Measurements from ENCODE around the gene CDON. TPM values are rescaled to one million over a fixed set of nuclear protein-coding genes. Genes with fewer than 3 reads are reported as not detected.

CDON gene
- total and polyA plus RNA-seq, 2 donors (not counting 3 experiments of a cell fraction or from before 2014, with no cell fraction given) = 1.6 to 3.8 TPM

DNA sequence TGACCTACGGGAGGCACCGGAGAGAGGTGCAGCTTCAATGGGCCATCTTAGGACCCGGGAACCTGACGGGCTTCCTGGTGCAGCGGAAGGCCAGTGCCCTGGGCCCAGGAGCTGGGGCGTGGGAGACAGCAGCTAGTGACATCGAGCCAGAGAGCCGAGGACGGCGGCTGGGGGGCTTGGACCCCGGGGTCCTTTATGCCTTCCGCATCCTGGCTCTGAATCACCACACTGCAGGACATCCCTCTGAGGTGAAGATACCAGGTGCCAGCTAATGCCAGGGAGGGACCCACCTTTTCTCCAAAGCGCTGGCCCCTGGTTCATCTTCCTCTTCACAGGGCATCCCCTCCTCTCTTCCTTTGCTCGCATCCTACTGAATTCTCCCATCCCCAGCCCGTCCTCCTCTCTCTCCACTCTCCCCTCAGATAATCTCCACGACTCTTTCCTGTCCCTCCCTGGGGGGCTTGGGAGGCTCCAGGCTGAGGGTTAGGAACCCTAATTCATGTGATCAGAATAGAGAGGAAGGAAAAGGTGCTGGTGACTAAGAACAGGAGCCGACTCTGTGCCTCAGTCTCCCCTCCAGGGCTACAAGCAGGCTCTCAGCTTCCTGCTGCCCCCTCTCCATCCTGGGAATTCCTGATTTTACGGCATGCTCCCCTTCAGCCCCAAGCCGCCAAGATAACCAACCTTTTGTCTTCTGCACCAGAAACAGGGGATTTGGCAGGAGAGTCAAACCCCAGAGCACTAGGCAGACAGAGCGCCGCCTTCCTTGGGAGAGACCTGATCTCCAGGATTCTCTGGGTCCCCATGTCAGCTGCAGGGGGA is 108.3 kb downstream of the CDON start:
- POLR2A ChIA-PET = no interaction called here
- H3K9me1 ChIP-seq (replicated peaks; ENCODE audit: control insufficient read depth, extremely low read depth, insufficient read depth, low read length) = no peaks in the 10 kb centered on the region
- H3K9me3 ChIP-seq (replicated peaks; ENCODE audit: control insufficient read depth, insufficient read depth, low read length) = no peaks in the 10 kb centered on the region
- H3K9ac ChIP-seq (replicated peaks; ENCODE audit: extremely low read depth, insufficient read depth, low read length) = no peak overlapping the region
- intact Hi-C loops (cut with micrococcal nuclease) (no loop called here), dilution Hi-C loops (cut with MboI; ENCODE audit: extremely low pct_ligation_motif_present, low sequenced_read_pairs) (no loop called here)
- H3K27me3 ChIP-seq (ENCODE audit: control insufficient read depth in 2 of 2, insufficient read depth in 2 of 2, low read length in 2 of 2) = no peaks in the 10 kb centered on the region
- H3K36me3 ChIP-seq (ENCODE audit: control insufficient read depth in 2 of 2, extremely low read depth in 1 of 2, insufficient read depth in 2 of 2, low read length in 2 of 2) = no peaks in the 10 kb centered on the region
- H3K27ac ChIP-seq (ENCODE audit: insufficient read depth, low read depth, low read length) = no peak overlapping the region
- CTCF ChIA-PET = interaction anchor here (1.0 kb wide), 1 partner anchor 12 kb away, joined by 3 read pairs; no protein-coding TSS in a partner anchor
- no peaks in the 10 kb centered on the region for H4K20me1 ChIP-seq (replicated peaks; ENCODE audit: control insufficient read depth, extremely low read depth, insufficient read depth, low read length)
- no peak overlapping the region for H3K4me3 ChIP-seq (replicated peaks in 1 of 3; ENCODE audit: insufficient read depth in 1 of 3, low read depth in 1 of 3, low read length in 3 of 3)
- H3K4me2 ChIP-seq (ENCODE audit: insufficient read depth, low read length) = no peak overlapping the region
- no peak for DNase-seq (ENCODE audit: low read depth, low spot score)
- BruUV-seq (replicated peaks) = no TSS peak
- no peak overlapping the region for H2AFZ ChIP-seq (ENCODE audit: low read depth, low read length)
- TF ChIP-seq GATA2 (IDR thresholded peaks at IDR 0.05; ENCODE audit: insufficient read depth, insufficient read length, low read depth, low read length) = no peak
- TF ChIP-seq EZH2 (IDR thresholded peaks at IDR 0.05; ENCODE audit: borderline replicate concordance, low read depth, low read length, severe bottlenecking) = no peak
- TF ChIP-seq MYC (IDR thresholded peaks at IDR 0.05; ENCODE audit: low read depth, low read length) = no peak
- TF ChIP-seq, protein P1, sequence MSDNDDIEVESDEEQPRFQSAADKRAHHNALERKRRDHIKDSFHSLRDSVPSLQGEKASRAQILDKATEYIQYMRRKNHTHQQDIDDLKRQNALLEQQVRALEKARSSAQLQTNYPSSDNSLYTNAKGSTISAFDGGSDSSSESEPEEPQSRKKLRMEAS (IDR thresholded peaks at IDR 0.05; ENCODE audit: insufficient read depth, insufficient read length) = no peak
- TF ChIP-seq JUN (IDR thresholded peaks at IDR 0.05; ENCODE audit: borderline replicate concordance, insufficient read depth, insufficient read length, low read depth) = no peak
- no peak for TF ChIP-seq FOS (IDR thresholded peaks at IDR 0.05; ENCODE audit: borderline replicate concordance, insufficient read depth, low read length)
- TF ChIP-seq POLR2A (IDR thresholded peaks at IDR 0.05; ENCODE audit: low read depth, low read length) = no peak
- TF ChIP-seq CTCF (IDR thresholded peaks at IDR 0.05; ENCODE audit: extremely low read depth in 1 of 2, insufficient read depth in 1 of 2, low read depth in 1 of 2, low read length in 2 of 2) = no peak
- TF ChIP-seq POLR2AphosphoS5 (IDR thresholded peaks at IDR 0.05; ENCODE audit: insufficient read depth, low read depth, low read length) = no peak
- FAIRE-seq = no peak
- no peaks in the 10 kb centered on the region for H3K79me2 ChIP-seq (ENCODE audit: control insufficient read depth, insufficient read depth, low read length)
- H3K4me1 ChIP-seq (ENCODE audit: control insufficient read depth, extremely low read depth, insufficient read depth, low read length) = no peaks in the 10 kb centered on the region
